HG03521 (cell line): Measurements from ENCODE around the gene ME3.
"Not testable (repeated sequence)": the region's sequence is repeated elsewhere in the genome, so short reads cannot be mapped to it uniquely, and the experiment has no call there.

ENCODE experiments used
- ATAC-seq: cut with Tn5 transposase; IDR thresholded peaks from one replicate; pipeline ENCODE4 v1.9.1; 2021; ENCODE audit warnings: mild to moderate bottlenecking, moderate library complexity; ENCODE audit not compliant: unreplicated experiment

ME3 gene

DNA sequence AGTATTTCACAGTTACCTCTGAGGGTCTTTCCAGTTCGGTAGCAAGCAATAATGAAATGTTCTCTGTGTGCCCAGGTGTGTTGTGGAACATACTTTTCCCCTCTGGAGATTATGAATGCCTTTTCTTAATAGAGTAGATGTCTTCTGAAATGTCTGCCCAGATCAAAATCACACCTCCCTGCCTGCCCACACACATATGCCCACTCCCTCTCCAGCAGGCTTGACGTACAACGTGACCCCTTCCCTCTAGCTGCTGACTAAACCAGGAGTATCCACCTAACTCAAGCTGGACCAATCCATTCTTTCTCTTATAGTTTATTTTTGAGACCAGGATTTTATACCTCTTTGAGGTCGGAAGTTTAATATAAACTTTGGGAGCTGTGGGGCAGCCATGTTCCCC lies 48.7 kb downstream of the ME3 start:
- ATAC-seq: no peak

DNA sequence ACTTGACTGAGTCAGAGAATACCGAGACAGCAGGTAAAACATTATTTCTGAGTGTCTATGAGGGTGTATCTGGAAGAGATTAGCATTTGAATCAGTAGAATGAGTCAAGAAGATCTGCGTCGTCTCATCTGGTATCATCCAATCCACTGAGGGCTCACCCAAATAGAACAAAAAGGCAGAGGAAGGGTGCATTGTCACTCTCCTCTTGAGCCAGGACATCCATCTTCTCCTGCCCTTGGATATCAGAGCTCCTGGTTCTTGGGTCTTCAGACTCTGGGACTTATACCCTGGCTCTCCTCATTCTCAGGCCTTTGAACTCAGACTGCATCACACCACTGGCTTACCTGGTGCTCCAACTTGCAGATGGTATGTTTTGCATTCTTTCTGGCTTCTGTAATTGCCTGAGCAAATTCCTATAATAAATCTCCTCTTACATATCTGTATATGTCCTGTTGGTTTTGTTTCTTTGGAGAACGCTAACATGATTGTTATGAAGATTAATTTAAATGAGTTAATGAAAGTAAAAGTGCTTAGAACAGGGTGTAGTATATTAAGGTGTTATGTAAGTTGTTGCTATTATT lies 49.3 kb downstream of the ME3 start:
- ATAC-seq: no peak

GRCh38 chr11:86621854-86622253 lies 50.6 kb downstream of the ME3 start:
- ATAC-seq: no peak

GRCh38 chr11:86620891-86621521 lies 51.4 kb downstream of the ME3 start:
- ATAC-seq: no peak

DNA sequence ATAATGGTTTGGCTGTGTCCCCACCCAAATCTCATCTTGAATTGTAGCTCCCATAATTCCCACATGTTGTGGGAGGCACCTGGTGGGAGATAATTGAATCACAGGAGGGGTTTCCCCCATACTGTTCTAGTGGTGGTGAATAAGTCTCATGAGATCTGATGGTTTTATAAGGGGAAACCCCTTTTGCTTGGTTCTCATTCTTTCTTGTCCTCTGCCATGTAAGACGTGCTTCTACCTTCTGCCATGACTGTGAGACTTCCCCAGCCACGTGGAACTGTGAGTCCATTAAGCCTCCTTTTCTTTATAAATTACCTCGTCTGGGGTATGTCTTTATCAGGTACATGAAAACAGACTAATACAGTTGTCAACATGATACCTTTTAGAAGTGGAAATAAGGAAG lies 53.0 kb downstream of the ME3 start:
- ATAC-seq: not testable (repeated sequence)

GRCh38 chr11:86617502-86617901 lies 54.9 kb downstream of the ME3 start:
- ATAC-seq: no peak

DNA sequence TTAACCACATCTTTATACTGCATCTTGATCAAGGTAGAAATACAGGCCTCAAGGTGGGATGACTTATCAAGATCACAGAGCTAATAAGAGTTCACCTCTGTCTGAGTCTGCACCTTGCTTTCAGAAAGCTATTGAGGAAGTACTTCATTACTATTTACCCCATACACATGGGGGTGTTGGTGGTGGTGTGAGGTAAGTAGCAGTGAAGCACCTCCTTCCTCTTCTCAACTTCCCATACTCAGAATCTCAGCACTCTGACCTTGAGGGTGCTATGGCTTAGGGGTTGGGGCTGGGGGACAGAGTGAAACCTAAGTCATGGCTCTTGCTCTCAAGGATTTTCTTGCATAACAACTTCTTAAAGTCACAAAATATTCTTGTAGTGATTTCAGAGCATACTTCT lies 56.9 kb downstream of the ME3 start:
- no peak for ATAC-seq

GRCh38 chr11:86610559-86611341 lies 61.7 kb downstream of the ME3 start:
- no peak for ATAC-seq

DNA sequence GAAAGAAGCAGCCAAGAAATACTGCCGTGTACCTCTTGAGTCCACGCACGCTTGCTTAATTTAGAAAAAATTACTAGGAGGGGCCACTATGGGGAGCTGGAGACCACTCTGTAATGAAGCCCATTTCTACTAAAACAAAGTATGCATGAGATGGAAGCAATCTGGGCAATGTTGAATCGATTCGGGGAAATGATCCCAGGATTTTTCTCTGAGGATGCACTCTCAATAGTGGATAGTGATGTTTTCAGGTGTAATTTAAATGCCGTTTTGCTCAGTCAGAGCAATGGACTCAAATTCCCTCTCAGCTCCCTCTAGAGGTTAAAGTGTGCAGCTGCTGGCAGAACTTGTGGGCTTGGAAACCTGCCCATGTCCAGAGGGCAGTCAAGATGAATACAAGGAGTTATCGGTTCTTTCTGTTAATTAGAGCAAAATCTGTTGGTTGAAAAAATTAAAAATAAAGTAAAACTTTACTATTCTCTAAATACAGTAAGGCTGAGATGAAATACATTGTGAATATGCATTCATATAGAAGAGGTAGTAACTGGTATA lies 64.1 kb downstream of the ME3 start:
- peak; percentile 93 for ATAC-seq

GRCh38 chr11:86606836-86607481 lies 65.5 kb downstream of the ME3 start:
- no peak for ATAC-seq

DNA sequence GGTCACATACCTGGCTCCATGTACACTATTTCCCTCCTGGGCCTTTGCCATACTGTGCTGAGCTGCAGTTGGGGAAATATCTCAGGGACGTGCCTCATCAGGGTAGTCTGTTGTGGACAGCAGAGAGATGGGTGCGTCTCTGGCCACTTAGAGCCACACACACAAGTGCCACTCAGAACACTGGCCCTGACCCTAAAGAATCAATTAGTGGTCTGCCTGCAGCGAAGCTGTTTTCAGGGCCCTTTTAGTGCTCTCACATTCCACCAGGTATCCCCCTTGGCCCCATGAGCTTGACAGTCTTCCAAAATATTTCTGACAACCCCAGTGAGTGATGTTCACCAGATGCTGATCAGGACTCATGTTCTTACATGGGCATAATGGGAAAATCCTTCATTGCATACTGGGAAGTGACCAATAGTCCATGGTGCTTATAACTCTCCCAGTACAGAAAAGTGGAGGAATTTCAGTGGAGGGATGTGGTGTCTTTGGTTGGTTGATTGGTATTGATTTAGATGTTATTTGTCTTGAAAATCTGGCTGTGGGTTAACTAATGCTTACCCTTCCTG lies 66.1 kb downstream of the ME3 start:
- no peak for ATAC-seq

DNA sequence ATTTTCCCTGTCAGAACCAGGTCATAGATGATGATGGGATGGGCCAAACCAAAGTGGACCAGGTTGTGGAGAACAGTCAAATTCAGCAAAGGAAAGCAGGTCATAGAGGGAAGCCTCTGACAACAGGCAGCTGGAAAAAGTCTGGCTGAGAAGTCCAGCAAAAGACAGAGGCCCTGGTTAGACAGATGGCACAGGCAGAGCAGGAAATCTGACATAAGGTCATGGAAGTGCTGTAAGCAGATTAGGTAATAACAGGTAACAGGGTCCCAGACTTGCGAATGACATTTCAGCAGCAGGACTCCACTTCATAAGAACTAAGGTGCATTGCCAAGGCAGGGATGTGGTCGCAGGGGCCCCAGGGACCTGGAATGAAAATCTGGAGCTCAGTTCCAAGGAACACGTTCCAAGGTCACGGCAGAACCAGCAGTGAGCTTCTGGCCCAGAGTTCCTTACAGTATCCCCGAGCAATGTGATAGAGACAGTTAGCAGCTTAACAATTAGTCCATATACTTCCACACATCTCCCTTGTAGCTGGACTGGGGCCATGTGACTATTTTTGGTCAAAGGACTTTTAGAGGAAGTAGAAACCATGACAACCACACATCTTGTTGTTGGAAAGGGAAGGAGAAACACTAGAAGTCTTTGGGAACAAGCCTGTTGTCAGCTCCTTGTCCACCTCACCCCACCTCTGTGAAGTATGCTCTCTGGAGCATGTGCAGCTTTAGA lies 75.4 kb downstream of the ME3 start:
- ATAC-seq: no peak

DNA sequence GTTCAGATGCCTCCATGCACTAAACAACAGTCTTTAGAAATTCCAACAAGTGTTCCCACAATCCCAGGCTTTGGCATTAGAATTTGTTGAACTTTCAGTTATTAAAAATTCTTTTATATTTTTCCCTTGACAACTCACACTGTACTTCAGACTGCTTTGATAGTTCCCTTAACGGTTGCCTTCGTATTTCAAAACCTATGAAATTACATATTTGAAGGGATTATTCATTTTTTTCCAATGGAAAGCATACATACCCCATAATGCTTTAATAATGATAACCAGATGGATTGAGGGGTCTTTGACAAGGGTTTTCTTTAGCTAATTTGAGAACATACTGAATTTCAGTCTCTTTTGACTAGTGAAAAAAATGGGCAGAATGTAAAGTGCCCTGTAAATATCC lies 76.5 kb downstream of the ME3 start:
- ATAC-seq: no peak

DNA sequence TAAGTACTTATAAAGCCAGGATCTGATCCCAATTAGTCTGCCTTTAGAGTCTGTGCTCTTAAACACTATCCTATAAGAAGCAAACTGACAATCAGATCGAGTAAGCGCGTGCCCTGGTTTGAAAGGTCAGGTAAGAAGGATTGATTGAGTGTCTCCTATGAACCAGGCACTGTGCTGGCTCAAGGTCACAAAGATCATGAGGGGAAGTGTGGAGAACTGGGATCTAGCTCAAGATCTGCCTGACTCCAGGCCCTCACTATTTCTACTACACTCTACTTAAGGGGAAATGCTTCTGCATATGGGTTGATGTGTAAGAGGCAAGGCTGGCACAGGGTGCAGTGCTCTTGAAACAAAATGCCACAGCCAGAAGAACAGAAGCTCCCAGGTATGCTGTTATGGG lies 77.0 kb downstream of the ME3 start:
- no peak for ATAC-seq

DNA sequence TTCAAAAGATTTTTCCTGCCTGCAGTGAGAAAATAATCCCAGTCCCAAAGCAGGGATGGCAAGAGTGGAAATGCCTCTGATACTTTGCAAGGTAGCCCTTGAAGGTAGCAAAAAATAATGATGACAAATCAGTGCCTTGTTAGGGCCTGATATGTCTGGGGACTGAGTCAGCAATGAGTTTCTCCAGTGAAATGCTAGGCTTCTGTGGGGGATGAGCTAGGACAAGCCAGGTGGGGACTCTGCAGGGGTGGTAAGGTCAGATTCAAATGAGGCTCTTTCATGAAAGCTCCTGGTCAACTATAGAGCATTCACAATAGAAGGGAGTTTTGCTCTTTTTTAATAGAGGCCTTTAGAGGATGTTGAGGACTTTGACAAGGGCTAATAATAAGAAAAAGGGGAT lies 77.7 kb downstream of the ME3 start:
- ATAC-seq: no peak

- ATAC-seq: no peak
Observed at GRCh38 chr11:86593833-86594232, 78.6 kb downstream of the ME3 start.

GRCh38 chr11:86592659-86593451 lies 79.6 kb downstream of the ME3 start:
- ATAC-seq: peak; percentile 91

- ATAC-seq: no peak
Observed at GRCh38 chr11:86592047-86592591, 80.3 kb downstream of the ME3 start.

- ATAC-seq: no peak
Observed at GRCh38 chr11:86591631-86592030, 80.8 kb downstream of the ME3 start.
